Activated gamma-delta T cell (primary cell): ENCODE data around the gene SATB2.

Experiments used
- DNase-seq: peaks from one replicate; lab custom pipeline; 2025; lab: John Stamatoyannopoulos, UW

Gene SATB2

GRCh38 chr2:199405241-199405640 is 52.5 kb downstream of the SATB2 start:
- DNase-seq = no peak

GRCh38 chr2:199404841-199405240 is 52.9 kb downstream of the SATB2 start:
- DNase-seq = no peak

DNA sequence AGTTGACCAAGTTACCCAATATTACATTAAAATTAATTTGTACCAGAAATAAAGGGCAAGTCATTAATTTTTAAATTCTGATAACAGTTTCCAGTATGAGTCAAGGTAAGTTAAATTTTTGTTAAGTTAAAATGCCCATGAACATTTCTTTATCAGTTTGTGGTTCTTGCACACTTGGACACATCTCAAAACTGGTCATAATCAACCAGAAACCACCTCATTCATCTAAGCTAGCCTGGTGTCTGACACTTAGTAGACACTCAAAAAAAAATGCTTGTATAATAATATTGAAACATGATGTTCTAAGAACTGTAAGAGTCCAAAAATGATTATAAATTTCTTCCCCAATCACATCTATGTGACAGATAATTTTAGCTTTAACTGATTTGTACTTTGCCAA is 62.4 kb downstream of the SATB2 start:
- DNase-seq = no peak

- DNase-seq = no peak
Observed at GRCh38 chr2:199392363-199392762, 65.4 kb downstream of the SATB2 start.

- no peak for DNase-seq
Observed at GRCh38 chr2:199388728-199389268, 68.9 kb downstream of the SATB2 start.

DNA sequence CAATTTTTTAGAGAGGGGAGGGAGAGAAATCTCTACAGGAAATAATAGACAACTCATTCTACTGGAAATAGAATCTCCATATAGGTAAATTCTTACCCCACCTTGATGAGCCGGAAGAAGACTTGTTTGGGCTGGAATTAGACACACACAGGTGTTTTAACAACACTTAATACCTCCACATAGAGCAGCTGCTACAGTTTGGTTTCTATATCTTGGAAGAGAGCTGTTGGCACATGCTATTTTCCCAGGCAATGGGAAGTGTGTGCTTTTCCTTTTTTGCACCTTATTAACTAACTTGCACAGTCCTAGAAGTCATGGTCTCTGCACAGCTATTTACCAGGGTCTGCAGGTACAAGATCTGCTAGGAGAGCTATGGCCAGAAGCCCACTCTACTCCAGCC is 73.7 kb downstream of the SATB2 start:
- DNase-seq = no peak

DNA sequence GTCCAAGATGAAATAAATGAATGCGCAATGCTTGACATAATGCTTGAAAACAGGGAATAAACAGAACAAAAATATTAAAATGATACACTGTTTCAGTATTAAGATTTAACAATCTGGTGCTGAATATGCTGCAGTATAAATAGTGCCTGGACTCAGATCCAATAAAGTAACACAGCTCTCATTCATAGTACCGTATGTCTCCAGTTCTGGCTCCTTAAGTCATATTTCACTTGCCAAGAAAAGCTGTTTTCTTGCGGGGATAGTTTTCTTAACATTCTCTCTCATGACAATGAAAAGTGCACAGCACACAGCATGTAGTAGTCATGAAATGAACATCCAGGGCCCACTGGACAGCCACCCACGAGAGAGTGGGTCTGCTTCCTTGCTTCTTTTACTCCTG is 74.7 kb downstream of the SATB2 start:
- no peak for DNase-seq

GRCh38 chr2:199382091-199382490 is 75.6 kb downstream of the SATB2 start:
- DNase-seq = no peak

DNA sequence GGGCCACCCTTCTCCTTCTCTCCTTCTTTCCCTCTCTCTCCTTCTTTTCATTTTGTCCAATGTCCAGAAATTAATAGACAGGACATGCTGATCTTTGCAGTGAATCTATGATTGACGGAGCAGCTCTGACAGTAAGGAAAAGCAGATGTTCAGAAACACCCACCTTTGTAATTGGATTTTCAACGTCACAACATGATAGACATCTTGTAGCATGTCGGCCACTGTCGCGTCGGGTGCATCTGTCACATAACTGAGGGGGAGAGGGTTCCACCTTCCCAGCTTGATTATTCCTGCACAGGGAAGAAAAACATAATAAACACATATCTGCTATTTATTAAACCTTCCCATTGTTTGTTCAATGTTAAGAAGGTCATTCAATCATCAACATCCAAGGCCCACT is 76.2 kb downstream of the SATB2 start:
- no peak for DNase-seq

GRCh38 chr2:199378948-199379650 is 78.6 kb downstream of the SATB2 start:
- no peak for DNase-seq

DNA sequence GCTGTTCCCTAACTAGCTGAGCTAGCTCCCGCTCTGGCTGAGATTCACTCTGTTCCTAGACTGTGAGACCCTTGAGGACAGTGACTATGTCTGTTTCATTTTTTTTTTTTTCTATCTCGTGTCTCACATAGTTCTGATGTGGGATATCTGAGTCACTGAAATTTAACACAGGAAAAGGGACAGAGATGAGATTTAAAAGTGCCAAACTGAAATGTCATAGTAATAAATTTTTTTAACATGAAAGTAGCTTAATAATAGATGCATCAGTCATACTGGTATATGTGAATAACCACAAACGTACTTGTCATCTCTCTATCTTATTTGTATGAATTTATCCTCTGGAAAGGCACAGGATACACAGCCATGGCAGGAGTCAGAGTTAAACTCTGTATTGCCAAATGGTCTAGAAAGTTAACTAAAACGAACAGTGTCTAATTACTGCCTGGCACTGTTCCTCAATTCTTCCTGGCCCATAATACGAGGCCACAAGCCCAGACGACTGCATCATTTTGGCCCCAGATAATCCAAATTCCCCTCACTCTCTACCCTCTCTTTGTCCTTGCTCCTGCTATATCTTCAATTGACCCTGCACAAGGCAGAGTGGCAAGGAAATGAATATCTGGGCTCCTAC is 87.5 kb downstream of the SATB2 start:
- no peak for DNase-seq

- DNase-seq = no peak
Observed at GRCh38 chr2:199366406-199366805, 91.3 kb downstream of the SATB2 start.

- no peak for DNase-seq
Observed at GRCh38 chr2:199364153-199364552, 93.6 kb downstream of the SATB2 start.

DNA sequence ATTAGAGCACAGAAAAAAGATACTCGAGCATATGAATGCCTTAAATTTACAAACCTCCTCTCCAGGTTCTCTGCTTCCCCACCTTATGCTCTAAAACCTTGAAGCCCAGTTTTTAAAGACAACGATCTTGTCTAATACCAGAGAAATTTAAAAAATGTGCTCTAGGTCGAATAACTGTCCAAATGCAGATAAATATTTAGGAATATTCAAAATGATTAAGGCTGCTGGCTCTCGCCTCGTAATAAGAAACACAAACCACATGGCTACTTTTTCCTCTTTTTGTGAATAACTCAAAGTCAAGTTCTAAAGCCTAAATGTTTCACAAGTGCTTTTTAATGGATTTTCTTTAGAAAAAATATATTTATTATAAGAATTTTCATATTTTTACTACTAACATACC is 101.3 kb downstream of the SATB2 start:
- DNase-seq = no peak

GRCh38 chr2:199348871-199349270 is 108.9 kb downstream of the SATB2 start:
- no peak for DNase-seq

DNA sequence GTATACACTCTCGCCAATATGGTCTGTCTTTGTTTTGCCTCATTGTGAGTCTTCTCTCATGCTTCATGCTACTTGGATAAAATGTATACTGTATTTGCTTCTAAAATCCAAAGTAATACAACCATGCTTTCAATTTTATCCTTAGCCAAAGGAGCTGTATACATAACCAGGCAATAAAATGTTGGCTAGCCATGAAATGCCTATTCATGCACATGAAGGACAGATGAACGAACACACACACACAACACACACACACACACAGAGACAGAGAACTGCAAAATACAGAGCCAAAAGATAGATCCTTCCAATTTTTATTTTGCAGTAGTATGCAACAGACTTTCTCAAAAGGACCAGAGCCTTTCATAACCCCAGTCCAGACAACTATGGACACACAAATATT is 113.7 kb downstream of the SATB2 start:
- no peak for DNase-seq

GRCh38 chr2:199342334-199342733 is 115.4 kb downstream of the SATB2 start:
- DNase-seq = no peak

DNA sequence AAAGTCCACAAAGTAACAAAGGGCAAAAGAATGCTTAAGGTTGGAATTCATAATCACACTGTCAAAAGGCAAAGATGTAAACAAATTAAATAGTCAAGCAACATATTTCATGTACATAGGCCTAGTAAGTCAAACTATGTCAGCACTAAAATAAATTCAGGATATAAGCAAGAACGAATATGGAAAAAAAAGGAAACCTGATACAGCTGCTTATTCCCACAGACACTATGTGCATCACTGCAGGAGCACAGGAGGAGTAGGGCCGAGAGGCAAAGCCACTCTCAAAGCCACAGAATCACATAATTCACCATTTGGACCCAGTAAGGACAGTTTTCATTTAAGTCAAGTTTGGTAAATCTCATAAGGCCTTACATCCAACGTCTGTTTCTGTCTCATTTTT is 116.6 kb downstream of the SATB2 start:
- no peak for DNase-seq

DNA sequence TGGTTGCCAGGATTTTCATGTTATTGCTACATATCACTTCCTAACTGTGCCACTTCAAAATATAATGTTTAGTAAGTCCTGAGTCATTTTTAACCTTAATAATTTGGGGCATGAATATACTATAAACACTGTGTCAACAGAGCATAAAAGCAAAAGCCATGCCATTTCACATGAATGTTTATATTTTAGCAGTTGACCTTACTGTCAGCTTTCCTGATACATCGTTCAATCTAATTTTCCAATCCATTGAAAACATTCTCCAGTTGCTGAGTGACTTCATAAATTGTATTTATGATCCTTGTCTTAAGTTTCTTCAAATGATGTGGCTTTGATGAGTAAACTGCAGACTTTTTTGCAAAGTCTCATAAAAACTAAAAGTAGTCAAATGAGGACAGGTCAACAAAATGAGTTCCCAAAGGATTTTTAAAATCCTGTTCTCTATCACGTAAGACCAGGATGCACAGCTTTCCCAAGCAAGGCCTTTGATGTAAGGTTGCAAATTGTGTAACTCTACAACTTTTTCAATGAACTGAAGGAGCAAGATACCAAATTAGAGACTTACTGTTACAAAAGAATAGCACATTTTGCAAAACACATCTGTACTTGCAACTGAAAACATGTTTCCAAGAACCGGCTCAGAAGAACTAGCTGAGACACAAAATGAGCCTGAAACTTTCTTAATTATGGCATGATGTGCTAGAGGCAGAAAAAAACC is 117.7 kb downstream of the SATB2 start:
- DNase-seq = no peak

DNA sequence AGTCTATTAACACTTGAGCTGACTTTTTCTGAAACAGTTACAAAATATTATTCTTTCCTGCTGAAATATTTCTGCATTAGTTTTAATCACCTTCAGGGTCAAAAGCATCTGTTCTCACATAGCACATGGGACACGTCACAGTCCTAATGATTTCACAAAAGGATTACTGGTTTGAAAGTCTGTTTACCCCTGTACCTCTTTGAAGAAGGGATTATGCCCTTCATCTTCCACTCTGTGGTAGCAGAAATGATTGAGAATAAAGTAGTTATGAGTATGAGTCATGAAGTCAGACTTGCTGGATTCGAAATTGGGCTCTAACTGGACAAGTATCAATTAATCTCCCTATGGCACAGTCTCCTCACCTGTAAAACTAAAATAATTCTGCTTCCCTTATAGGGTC is 121.2 kb downstream of the SATB2 start:
- DNase-seq = no peak

DNA sequence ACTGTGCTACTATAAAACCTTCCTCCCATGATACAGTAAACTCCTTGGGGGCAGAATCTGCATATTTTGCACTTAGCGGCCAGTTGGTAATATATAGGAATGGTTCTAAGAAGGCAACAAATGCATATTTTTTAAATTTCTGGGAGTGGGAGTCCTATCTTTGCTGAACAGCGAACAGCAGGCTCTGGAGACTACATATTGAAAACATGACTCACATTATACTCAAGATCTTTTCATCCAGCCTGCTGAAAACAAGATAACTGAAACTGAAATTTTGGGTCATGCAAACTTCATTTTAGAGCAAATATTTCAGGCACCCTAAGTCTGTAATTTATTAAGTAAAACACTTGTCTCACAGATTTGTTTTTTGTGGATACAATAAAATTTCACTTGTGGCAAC is 122.2 kb downstream of the SATB2 start:
- no peak for DNase-seq

DNA sequence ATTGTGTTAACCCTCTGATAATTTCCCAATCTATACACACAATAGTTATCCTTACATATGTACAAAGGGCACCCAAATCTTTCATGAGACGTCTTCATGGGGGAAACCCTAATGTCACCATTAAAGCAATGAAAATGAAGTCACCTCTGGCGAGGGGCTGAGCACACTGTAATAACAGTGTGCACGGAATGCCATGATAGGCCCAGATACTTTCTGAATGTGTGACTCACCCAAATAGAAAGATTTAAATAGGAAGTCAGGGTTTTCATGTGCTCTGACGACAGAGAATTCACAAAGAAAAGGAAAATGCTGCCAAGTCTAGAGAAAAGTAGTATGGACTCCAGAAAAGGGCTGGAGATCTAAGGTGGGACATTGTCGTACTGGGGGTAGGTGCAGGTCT is 128.3 kb downstream of the SATB2 start:
- DNase-seq = no peak

DNA sequence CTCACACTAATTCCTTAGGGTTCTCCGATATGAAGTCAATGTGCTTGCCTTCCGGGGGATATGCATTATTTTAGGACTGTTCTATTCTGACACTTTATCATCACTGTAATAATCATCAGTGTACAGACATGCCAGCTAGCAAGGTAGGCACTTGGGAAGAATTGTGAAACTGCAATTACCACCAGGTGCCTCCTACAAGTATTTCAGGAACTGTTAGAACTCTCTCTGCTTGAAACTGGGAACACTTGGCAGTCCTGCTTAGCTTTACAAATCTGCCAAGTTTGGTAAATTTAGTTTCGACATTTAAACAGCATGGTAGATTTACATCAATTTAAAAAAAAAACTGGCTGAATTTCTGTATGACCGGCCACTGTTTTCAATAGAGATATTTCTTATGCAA is 128.7 kb downstream of the SATB2 start:
- no peak for DNase-seq
